GM12878 (cell line): ENCODE measurements around the gene QSOX2. TPM values are rescaled to one million over a fixed set of nuclear protein-coding genes. Genes with fewer than 3 reads are reported as not detected.

ENCODE experiments used
- ATAC-seq: fragments of 200-7000 bp; cut with Tn5 transposase; 3 replicates; pipeline ENCODE4 v1.9.1; 2020; ENCODE audit warnings: mild to moderate bottlenecking, moderate library complexity
- BruUV-seq: library from RNA; stranded (reverse); fragments of 400-500 nt; replicated peaks from 2 replicates; lab custom pipeline; 2021; lab: Mats Ljungman, UMichigan
- CTCF ChIA-PET: fragments of 300-600 bp; sonication (Branson Sonifier 250); formaldehyde crosslinking; extraction: SDS; loops from one replicate; lab custom pipeline; 2021; ENCODE audit warnings: inconsistent platforms; lab: Yijun Ruan, JAX
- POLR2A ChIA-PET: fragments of 350-600 bp; formaldehyde crosslinking; extraction: SDS; loops from one replicate; lab custom pipeline; 2021; ENCODE audit warnings: inconsistent platforms; lab: Charles Lee
- RAD21 ChIA-PET: fragments of 300-600 bp; sonication (Branson Sonifier 250); formaldehyde crosslinking; loops from one replicate; lab custom pipeline; 2023; ENCODE audit warnings: antibody characterized with exemption; ENCODE audit not compliant: unreplicated experiment; lab: Charles Lee
- SMC1A ChIA-PET: fragments of 300-600 bp; sonication (Branson Sonifier 250); formaldehyde crosslinking; loops from one replicate; lab custom pipeline; 2023; ENCODE audit not compliant: unreplicated experiment, uncharacterized antibody; lab: Charles Lee
- DNase-seq: peaks from one replicate; pipeline ENCODE4 v3.0.0-alpha.2; 2011; ENCODE audit warnings: low read depth, low spot score
- FAIRE-seq: peaks from 3 replicates; lab custom pipeline; 2011; peaks lifted over from hg19 to GRCh38; lab: Jason Lieb, UNC
- H2AFZ ChIP-seq: 2 replicates; pipeline ENCODE4 v1.6.0; 2011; ENCODE audit warnings: low read depth, low read length, control low read depth; ENCODE audit not compliant: control insufficient read depth
- H3K27ac ChIP-seq: 2 replicates; pipeline ENCODE4 v1.5.1; 2011; ENCODE audit warnings: control low read depth; ENCODE audit not compliant: control insufficient read depth, insufficient read depth
- H3K27me3 ChIP-seq, 2 experiments: replicated peaks in 1 of 2; 2 replicates each; pipeline versions ENCODE4 v1.6.0 to v1.6.1; 2011; ENCODE audit warnings: low read length in 1 of 2; ENCODE audit not compliant: control insufficient read depth in 2 of 2, insufficient read depth in 2 of 2
- H3K36me3 ChIP-seq, 2 experiments: 2 replicates each; pipeline ENCODE4 v1.5.1; 2011; ENCODE audit warnings: low read length in 1 of 2; ENCODE audit not compliant: control insufficient read depth in 2 of 2, insufficient read depth in 2 of 2
- H3K4me1 ChIP-seq: 2 replicates; pipeline ENCODE4 v1.6.1; 2011; ENCODE audit warnings: mild to moderate bottlenecking, low read length, moderate library complexity, mixed read lengths; ENCODE audit not compliant: control insufficient read depth, insufficient read depth
- H3K4me2 ChIP-seq: 2 replicates; pipeline ENCODE4 v1.6.0; 2011; ENCODE audit warnings: control low read depth; ENCODE audit not compliant: control insufficient read depth, insufficient read depth
- H3K4me3 ChIP-seq: fragments of 200-600 bp; sonication (generic); 2 replicates; pipeline ENCODE4 v1.5.1; 2016
- H3K79me2 ChIP-seq: 2 replicates; pipeline ENCODE4 v1.6.0; 2011; ENCODE audit warnings: low read length; ENCODE audit not compliant: control insufficient read depth, insufficient read depth
- H3K9ac ChIP-seq: 2 replicates; pipeline ENCODE4 v1.8.0; 2011; ENCODE audit warnings: low read length, control low read depth, mixed read lengths; ENCODE audit not compliant: control insufficient read depth, insufficient read depth
- H3K9me3 ChIP-seq: replicated peaks from 3 replicates; pipeline ENCODE4 v1.5.1; 2011; ENCODE audit warnings: mild to moderate bottlenecking, low read length; ENCODE audit not compliant: control insufficient read depth, insufficient read depth
- H4K20me1 ChIP-seq: 2 replicates; pipeline ENCODE4 v1.6.0; 2011; ENCODE audit not compliant: control insufficient read depth, insufficient read depth
- BACH1 ChIP-seq: fragments of 450-650 bp; IDR thresholded peaks from 2 replicates; pipeline ENCODE4 v1.6.1; 2017; ENCODE audit warnings: mild to moderate bottlenecking, borderline replicate concordance
- CBFB ChIP-seq: IDR thresholded peaks from 2 replicates; pipeline ENCODE4 v1.6.1; 2016; ENCODE audit warnings: antibody characterized with exemption, low read depth
- NFIC ChIP-seq: IDR thresholded peaks from 2 replicates; pipeline ENCODE4 v1.6.1; 2012; ENCODE audit warnings: low read depth, mild to moderate bottlenecking, inconsistent platforms, low read length, moderate library complexity
- PML ChIP-seq: IDR thresholded peaks from 2 replicates; pipeline ENCODE4 v1.6.1; 2012; ENCODE audit warnings: low read length, inconsistent platforms
- SREBF1 ChIP-seq: IDR thresholded peaks from 2 replicates; pipeline ENCODE4 v1.6.1; 2012; ENCODE audit warnings: mild to moderate bottlenecking, low read length
- TCF12 ChIP-seq: IDR thresholded peaks from 2 replicates; pipeline ENCODE4 v1.6.1; 2011; ENCODE audit warnings: low read depth, mild to moderate bottlenecking, low read length
- ZNF207 ChIP-seq: fragments of 450-650 bp; IDR thresholded peaks from 2 replicates; pipeline ENCODE4 v1.6.1; 2014; ENCODE audit warnings: antibody characterized with exemption, mild to moderate bottlenecking, borderline replicate concordance
- WGBS: methylation state at CpG from one replicate; pipeline ENCODE4 v1.1.6; 2016; ENCODE audit warnings: low lambda C conversion rate; ENCODE audit not compliant: insufficient replicate concordance, insufficient coverage; ENCODE audit errors: missing lambda C conversion rate; 5-methylcytosine and 5-hydroxymethylcytosine counted together
- in situ Hi-C: fragments of 300-500 bp; cut with MboI; formaldehyde crosslinking; loops from 9 replicates; pipeline ENCODE4 v1.14.3; 2018; ENCODE audit warnings: mixed read lengths
- intact Hi-C: fragments of 100-400 bp; cut with micrococcal nuclease; formaldehyde crosslinking; loops from one replicate; pipeline ENCODE4 v1.14.2; 2022; ENCODE audit not compliant: unreplicated experiment
- polyA plus RNA-seq, 11 experiments: library from polyadenylated mRNA; depleted of rRNA in 4 of 11; unstranded in 6 of 11; stranded (reverse) in 5 of 11; fragments of >200 nt; fragmentation: Nextera tagmentation in 4 of 11; fragmentation: Illumina TruSeq in 1 of 11; extraction: Ambion mirVana in 4 of 11; extraction: Trizol in 1 of 11; gene quantifications; 1 replicate in 1 of 11; 2 replicates in 10 of 11; pipeline versions ENCODE4 v1.2.1 to v1.2.3, GENCODE V29; 2011 to 2016; ENCODE audit warnings: inconsistent platforms in 2 of 11, missing spikeins in 2 of 11, low read depth in 1 of 11
- total RNA-seq, 4 experiments: library from RNA; depleted of rRNA in 3 of 4; stranded (reverse); fragments of >200 nt in 3 of 4; fragmentation: Illumina TruSeq in 1 of 4; extraction: Trizol in 1 of 4; gene quantifications; 2 replicates each; pipeline versions ENCODE4 v1.2.1 to v1.2.3, GENCODE V29; 2013 to 2021

QSOX2 gene
- total and polyA plus RNA-seq, 10 of the 15 experiments (the other 5 are each of a cell fraction or from before 2014, with no cell fraction given), result 0.34 to 16.1 (median 8.2) TPM

- ChIA-PET RAD21 (no interaction called here), POLR2A (no interaction called here), SMC1A (no interaction called here), CTCF (no interaction called here)
- WGBS, result 63% methylated on average over 22 of the region's 25 CpGs
- no peak for TF ChIP-seq SREBF1
- TF ChIP-seq PML, result no peak
- no peak for TF ChIP-seq TCF12
- no peak for TF ChIP-seq NFIC
- no peaks in the 10 kb centered on the region for H3K4me1 ChIP-seq
- no peak overlapping the region for H3K4me3 ChIP-seq
- FAIRE-seq, result no peak
- no peak for DNase-seq
- H3K27ac ChIP-seq, result no peak overlapping the region
- no peak for ATAC-seq
- H3K79me2 ChIP-seq, result no peaks in the 10 kb centered on the region
- H4K20me1 ChIP-seq, result peaks cover 4% of the 10 kb centered on the region; the same call in 1 of the 2 replicates
- no TSS peak for BruUV-seq
- in situ Hi-C loops (no loop called here), intact Hi-C loops (no loop called here)
- H3K36me3 ChIP-seq, result peaks cover 0 to 3% of the 10 kb centered on the region in 2 experiments; a peak in 3 of 4 replicates
- H3K9ac ChIP-seq, result no peak overlapping the region
- H3K9me3 ChIP-seq, result no peaks in the 10 kb centered on the region
- H2AFZ ChIP-seq, result no peak overlapping the region
- H3K27me3 ChIP-seq, result peaks cover 6% of the 10 kb centered on the region in 2 experiments; a peak in 3 of 4 replicates
- H3K4me2 ChIP-seq, result no peak overlapping the region
These were observed 41.3 kb downstream of the QSOX2 start for GRCh38 chr9:136204145-136204805.

GRCh38 chr9:136203408-136204144 is 42.0 kb downstream of the QSOX2 start:
- Histone ChIP-seq H3K27ac (no peak overlapping the region), H3K9ac (no peak overlapping the region), H4K20me1 (peaks cover 4% of the 10 kb centered on the region; the same call in 1 of the 2 replicates), H3K4me1 (no peaks in the 10 kb centered on the region), H3K36me3 (no peaks in the 10 kb centered on the region; a peak in 1 of 4 replicates), H3K4me3 (no peak overlapping the region), H3K4me2 (no peak overlapping the region), H3K9me3 (no peaks in the 10 kb centered on the region), H3K79me2 (no peaks in the 10 kb centered on the region), H3K27me3 (peaks cover 6 to 7% of the 10 kb centered on the region in 2 experiments; a peak in 3 of 4 replicates), H2AFZ (no peak overlapping the region)
- CTCF ChIA-PET, result no interaction called here
- in situ Hi-C loops, result no loop called here
- ATAC-seq (no peak), FAIRE-seq (no peak), DNase-seq (no peak)
- no TSS peak for BruUV-seq
- intact Hi-C loops, result no loop called here
- no peak for TF ChIP-seq CBFB
- TF ChIP-seq ZNF207, result no peak
- no peak for TF ChIP-seq BACH1
- SMC1A ChIA-PET, result no interaction called here
- RAD21 ChIA-PET, result no interaction called here
- POLR2A ChIA-PET, result no interaction called here
- WGBS, result 16% methylated on average over 31 of the region's 33 CpGs
